OCI-LY7 (cell line): ENCODE measurements around the gene CLSTN1. TPM values are rescaled to one million over a fixed set of nuclear protein-coding genes. Genes with fewer than 3 reads are reported as not detected.

ENCODE experiments used
- BruUV-seq: library from RNA; stranded (reverse); fragments of 400-500 nt; replicated peaks from 2 replicates; lab custom pipeline; 2021; lab: Mats Ljungman, UMichigan
- CTCF ChIA-PET: fragments of 300-600 bp; sonication (Branson Sonifier 250); formaldehyde crosslinking; loops from one replicate; lab custom pipeline; 2022; ENCODE audit warnings: antibody characterized with exemption; ENCODE audit not compliant: unreplicated experiment; lab: Charles Lee
- POLR2A ChIA-PET: fragments of 300-600 bp; sonication (Branson Sonifier 250); formaldehyde crosslinking; loops from one replicate; lab custom pipeline; 2022; ENCODE audit warnings: antibody characterized with exemption; lab: Charles Lee
- DNase-seq: peaks from one replicate; pipeline ENCODE4 v3.0.0-alpha.2; 2015; ENCODE audit warnings: low spot score
- H2AFZ ChIP-seq: fragments of 200-600 bp; sonication (generic), shearing (Covaris generic); 2 replicates; pipeline ENCODE4 v1.6.1; 2014; ENCODE audit warnings: mild to moderate bottlenecking, antibody characterized with exemption, low read length, moderate library complexity
- H3K27ac ChIP-seq: fragments of 200-600 bp; sonication (generic); 2 replicates; pipeline ENCODE4 v1.5.1; 2014; ENCODE audit warnings: mixed run types, low read depth, mild to moderate bottlenecking, moderate library complexity, low read length, inconsistent platforms; ENCODE audit not compliant: poor library complexity, severe bottlenecking
- H3K36me3 ChIP-seq: fragments of 200-600 bp; sonication (generic); 2 replicates; pipeline ENCODE4 v1.6.1; 2014; ENCODE audit warnings: mild to moderate bottlenecking, antibody characterized with exemption, low read length, moderate library complexity, mixed read lengths; ENCODE audit not compliant: insufficient read depth
- H3K4me1 ChIP-seq: fragments of 200-600 bp; sonication (generic); 2 replicates; pipeline ENCODE4 v1.5.1; 2014; ENCODE audit warnings: mild to moderate bottlenecking, low read length; ENCODE audit not compliant: insufficient read depth, poor library complexity, severe bottlenecking
- H3K4me2 ChIP-seq: fragments of 200-600 bp; sonication (generic); 2 replicates; pipeline ENCODE4 v1.6.1; 2014; ENCODE audit warnings: mild to moderate bottlenecking, low read length
- H3K4me3 ChIP-seq: fragments of 200-600 bp; sonication (generic); 2 replicates; pipeline ENCODE4 v1.5.1; 2014; ENCODE audit warnings: mild to moderate bottlenecking, low read depth, low read length; ENCODE audit not compliant: poor library complexity, severe bottlenecking
- H3K79me2 ChIP-seq: fragments of 200-600 bp; sonication (generic); 2 replicates; pipeline ENCODE4 v1.6.1; 2016; ENCODE audit warnings: low read depth, mild to moderate bottlenecking, low read length, moderate library complexity, mixed read lengths; ENCODE audit not compliant: insufficient read depth
- H3K9me2 ChIP-seq: fragments of 200-600 bp; sonication (generic); 2 replicates; pipeline ENCODE4 v1.6.1; 2016; ENCODE audit warnings: mild to moderate bottlenecking, low read length, mixed read lengths; ENCODE audit not compliant: insufficient read depth
- H3K9me3 ChIP-seq: fragments of 200-600 bp; sonication (generic); 2 replicates; pipeline ENCODE4 v1.6.1; 2014; ENCODE audit warnings: mild to moderate bottlenecking, mixed run types, low read length, mixed read lengths
- H4K20me1 ChIP-seq: fragments of 200-600 bp; sonication (generic); 2 replicates; pipeline ENCODE4 v1.6.1; 2014; ENCODE audit warnings: mild to moderate bottlenecking, antibody characterized with exemption, low read length, moderate library complexity, mixed read lengths; ENCODE audit not compliant: insufficient read depth
- CTCF ChIP-seq: fragments of 200-600 bp; sonication (generic); conservative IDR thresholded peaks from 2 replicates; pipeline ENCODE4 v1.5.1; 2014; ENCODE audit warnings: mild to moderate bottlenecking, antibody characterized with exemption, low read length, moderate library complexity, mixed read lengths
- EZH2phosphoT487 ChIP-seq: fragments of 200-600 bp; sonication (generic); IDR thresholded peaks from 2 replicates; pipeline ENCODE4 v1.6.1; 2018; ENCODE audit warnings: low read depth, borderline replicate concordance, mild to moderate bottlenecking, mixed run types, antibody characterized with exemption, low read length, moderate library complexity, mixed read lengths
- intact Hi-C: fragments of 100-400 bp; cut with micrococcal nuclease; formaldehyde crosslinking; loops from one replicate; pipeline ENCODE4 v1.10.0; 2022; ENCODE audit not compliant: unreplicated experiment
- total RNA-seq, 2 experiments: library from RNA; depleted of rRNA in 1 of 2; stranded (reverse); fragments of >200 nt in 1 of 2; shearing (Covaris generic) in 1 of 2; gene quantifications; 2 replicates each; pipeline ENCODE4 v1.2.3, GENCODE V29; 2014 to 2022

Gene CLSTN1
- total RNA-seq, 2 experiments from 2014 or later: 58.6 to 124 TPM

GRCh38 chr1:9850442-9851162 lies 26.8 kb upstream of the CLSTN1 start:
- H3K36me3 ChIP-seq: peaks cover 29% of the 10 kb centered on the region
- peaks cover 58% of the 10 kb centered on the region for H3K4me1 ChIP-seq
- ChIA-PET POLR2A (interaction anchor here (0.5 to 2.8 kb wide), 17 partner anchors 9 to 206 kb away, joined by 3 to 38 read pairs (median 3); no protein-coding TSS in a partner anchor), CTCF (interaction anchor here (1.4 to 2.2 kb wide), 3 partner anchors 12 to 66 kb away, joined by 3 to 10 read pairs (median 10); no protein-coding TSS in a partner anchor)
- peaks cover 13% of the 10 kb centered on the region; the same call in 1 of the 2 replicates for H3K79me2 ChIP-seq
- no peak for TF ChIP-seq EZH2phosphoT487
- TF ChIP-seq CTCF: no peak
- H3K9me2 ChIP-seq: no peaks in the 10 kb centered on the region
- H3K9me3 ChIP-seq: peaks cover 13% of the 10 kb centered on the region
- H3K4me3 ChIP-seq: peak overlapping the region; percentile 73
- peak overlapping the region; percentile 82 for H3K4me2 ChIP-seq
- H3K27ac ChIP-seq: peak overlapping the region; percentile 98
- peak; percentile 72 for DNase-seq
- no peaks in the 10 kb centered on the region for H4K20me1 ChIP-seq
- intact Hi-C loops: loop anchor here (1.0 kb wide), 2 partner anchors 27 to 63 kb away; partner anchors contain the start of gene CLSTN1
- BruUV-seq: TSS peak; percentile 52
- H2AFZ ChIP-seq: peak overlapping the region; percentile 11; the same call in 1 of the 2 replicates

- peaks cover 25% of the 10 kb centered on the region for H3K36me3 ChIP-seq
- H3K4me2 ChIP-seq: peak overlapping the region; percentile 82
- no peaks in the 10 kb centered on the region for H4K20me1 ChIP-seq
- H2AFZ ChIP-seq: peak overlapping the region; percentile 11; the same call in 1 of the 2 replicates
- H3K4me1 ChIP-seq: peaks cover 58% of the 10 kb centered on the region
- H3K9me3 ChIP-seq: peaks cover 13% of the 10 kb centered on the region
- intact Hi-C loops: loop anchor here (1.0 kb wide), 2 partner anchors 27 to 63 kb away; partner anchors contain the start of gene CLSTN1
- peaks cover 13% of the 10 kb centered on the region; the same call in 1 of the 2 replicates for H3K79me2 ChIP-seq
- BruUV-seq: TSS peak; percentile 97
- no peaks in the 10 kb centered on the region for H3K9me2 ChIP-seq
- DNase-seq: peak; percentile 97
- ChIA-PET CTCF (interaction anchor here (1.1 to 2.2 kb wide), 4 partner anchors 13 to 65 kb away, joined by 3 to 10 read pairs (median 7); no protein-coding TSS in a partner anchor), POLR2A (interaction anchor here (0.5 to 2.8 kb wide), 20 partner anchors 9 to 205 kb away, joined by 3 to 38 read pairs (median 3); no protein-coding TSS in a partner anchor)
- H3K27ac ChIP-seq: peak overlapping the region; percentile 98
- peak overlapping the region; percentile 73 for H3K4me3 ChIP-seq
- TF ChIP-seq EZH2phosphoT487 (no peak), CTCF (no peak)
These were observed 26.1 kb upstream of the CLSTN1 start for GRCh38 chr1:9849691-9850441.
